Stimulated activated CD4-positive, alpha-beta T cell treated with anti-CD3 and anti-CD28 coated beads, Interleukin-1b, Interleukin-23, amount 100 ng/mL, for 1 hour (primary cell): Measurements from ENCODE around the gene VRK3.

Source experiments
- DNase-seq, 2 donors: peaks; one replicate each; pipeline ENCODE4 v3.0.0-alpha.2; 2020; ENCODE audit warnings: low read depth in 2 of 2

VRK3 gene

GRCh38 chr19:49929611-49930482, 95.3 kb downstream of the VRK3 start:
- peak; percentile 86 to 88 for DNase-seq

GRCh38 chr19:49929121-49929610, 96.0 kb downstream of the VRK3 start, which contains the start of the genes ATF5 and NUP62:
ATF5 (plus strand) TSS chr19:49929205; CDS start chr19:49930851, 1,646 bp downstream.
NUP62 (minus strand) TSS chr19:49929504; CDS start chr19:49909807, 19,697 bp downstream.
- peak; percentile 85 to 91 for DNase-seq

GRCh38 chr19:49927526-49928264, 97.5 kb downstream of the VRK3 start:
- DNase-seq: no peak

- no peak for DNase-seq
Measured at GRCh38 chr19:49926515-49926914, 98.7 kb downstream of the VRK3 start.
